ENCODE results near the gene NUP35.

GRCh38 chr2:183078464-183079138, 45.6 kb upstream of the NUP35 start, which contains the start of gene DUSP19:
- TF ChIP-seq POLR2A (IDR thresholded peaks at IDR 0.05; ENCODE audit: low read length): peak; percentile 90
- TF ChIP-seq CTCF (IDR thresholded peaks at IDR 0.05): no peak
- TF ChIP-seq REST (IDR thresholded peaks at IDR 0.05): no peak
- peak; percentile 74; the same call in 1 of the 2 replicates for TF ChIP-seq MAX (IDR thresholded peaks at IDR 0.05)
- TF ChIP-seq BCL3 (IDR thresholded peaks at IDR 0.05): peak; percentile 78; the same call in 1 of the 3 replicates
- TF ChIP-seq MAZ (IDR thresholded peaks at IDR 0.05; ENCODE audit: borderline replicate concordance, low read depth, low read length): no peak
- no peak for TF ChIP-seq EHMT2 (IDR thresholded peaks at IDR 0.05; ENCODE audit: low read depth)
- TF ChIP-seq POLR2AphosphoS2 (conservative IDR thresholded peaks at IDR 0.05; ENCODE audit: low read length): no peak
- peak; percentile 69 to 71; a peak in 3 of 5 replicates for TF ChIP-seq JUN (IDR thresholded peaks at IDR 0.05)
- no peak for TF ChIP-seq TP53 (CRISPR knock-in tag; IDR thresholded peaks at IDR 0.05)
- no peak for TF ChIP-seq CEBPB (IDR thresholded peaks at IDR 0.05)
- TF ChIP-seq HDAC2 (IDR thresholded peaks at IDR 0.05): no peak

Measured in A549 (cell line).